ENCODE measurements around the gene ACE. TPM values are rescaled to one million over a fixed set of nuclear protein-coding genes. Genes with fewer than 3 reads are reported as not detected.

The ACE gene
- total RNA-seq, 1 donor from 2014 or later = 4.8 TPM

GRCh38 chr17:63490858-63491400 lies 14.1 kb downstream of the ACE start:
- no peak for DNase-seq (ENCODE audit: low spot score)

- no peak for DNase-seq (ENCODE audit: low spot score)
These were observed 14.6 kb downstream of the ACE start for GRCh38 chr17:63491413-63491812.

GRCh38 chr17:63491977-63492618 lies 15.2 kb downstream of the ACE start:
- DNase-seq (ENCODE audit: low spot score) = no peak

GRCh38 chr17:63492940-63493339 lies 16.1 kb downstream of the ACE start:
- no peak for DNase-seq (ENCODE audit: low spot score)

- DNase-seq (ENCODE audit: low spot score) = no peak
These were observed 16.6 kb downstream of the ACE start for GRCh38 chr17:63493411-63493810.

- DNase-seq (ENCODE audit: low spot score) = no peak
These were observed 17.6 kb downstream of the ACE start for GRCh38 chr17:63494300-63494928.

- DNase-seq (ENCODE audit: low spot score) = no peak
These were observed 18.6 kb downstream of the ACE start for GRCh38 chr17:63495491-63495890.

GRCh38 chr17:63496177-63496576 lies 19.3 kb downstream of the ACE start:
- no peak for DNase-seq (ENCODE audit: low spot score)

GRCh38 chr17:63496663-63497400 lies 20.0 kb downstream of the ACE start:
- no peak for DNase-seq (ENCODE audit: low spot score)

- DNase-seq (ENCODE audit: low spot score) = no peak
These were observed 21.0 kb downstream of the ACE start for GRCh38 chr17:63497708-63498483.

- DNase-seq (ENCODE audit: low spot score) = no peak
These were observed 21.9 kb downstream of the ACE start for GRCh38 chr17:63498626-63499195.

- no peak for DNase-seq (ENCODE audit: low spot score)
These were observed 23.9 kb downstream of the ACE start for GRCh38 chr17:63500543-63501390.

GRCh38 chr17:63503341-63503705 lies 26.5 kb downstream of the ACE start:
- no peak for DNase-seq (ENCODE audit: low spot score)

GRCh38 chr17:63504261-63504660 lies 27.4 kb downstream of the ACE start:
- DNase-seq (ENCODE audit: low spot score) = no peak

- DNase-seq (ENCODE audit: low spot score) = no peak
These were observed 28.5 kb downstream of the ACE start for GRCh38 chr17:63505341-63505740.

- DNase-seq (ENCODE audit: low spot score) = no peak
These were observed 29.8 kb downstream of the ACE start for GRCh38 chr17:63506627-63507026.

- DNase-seq (ENCODE audit: low spot score) = no peak
These were observed 34.5 kb downstream of the ACE start for GRCh38 chr17:63511331-63511730.

GRCh38 chr17:63512388-63512787 lies 35.5 kb downstream of the ACE start:
- DNase-seq (ENCODE audit: low spot score) = no peak

- DNase-seq (ENCODE audit: low spot score) = no peak
These were observed 36.2 kb downstream of the ACE start for GRCh38 chr17:63512896-63513644.

- DNase-seq (ENCODE audit: low spot score) = no peak
These were observed 37.6 kb downstream of the ACE start for GRCh38 chr17:63514477-63514876.

All from umbilical cord (tissue), 2 donors.